ENCODE measurements around the gene NDUFA3. TPM values are rescaled to one million over a fixed set of nuclear protein-coding genes. Genes with fewer than 3 reads are reported as not detected.
A peak's percentile ranks its signal among the peaks of the same experiment; 100 is the strongest.

Gene NDUFA3
- total and polyA plus RNA-seq, 2 of the 13 experiments (the other 11 are each of a cell fraction or from before 2014, with no cell fraction given): 31.6 to 75.4 TPM

DNA sequence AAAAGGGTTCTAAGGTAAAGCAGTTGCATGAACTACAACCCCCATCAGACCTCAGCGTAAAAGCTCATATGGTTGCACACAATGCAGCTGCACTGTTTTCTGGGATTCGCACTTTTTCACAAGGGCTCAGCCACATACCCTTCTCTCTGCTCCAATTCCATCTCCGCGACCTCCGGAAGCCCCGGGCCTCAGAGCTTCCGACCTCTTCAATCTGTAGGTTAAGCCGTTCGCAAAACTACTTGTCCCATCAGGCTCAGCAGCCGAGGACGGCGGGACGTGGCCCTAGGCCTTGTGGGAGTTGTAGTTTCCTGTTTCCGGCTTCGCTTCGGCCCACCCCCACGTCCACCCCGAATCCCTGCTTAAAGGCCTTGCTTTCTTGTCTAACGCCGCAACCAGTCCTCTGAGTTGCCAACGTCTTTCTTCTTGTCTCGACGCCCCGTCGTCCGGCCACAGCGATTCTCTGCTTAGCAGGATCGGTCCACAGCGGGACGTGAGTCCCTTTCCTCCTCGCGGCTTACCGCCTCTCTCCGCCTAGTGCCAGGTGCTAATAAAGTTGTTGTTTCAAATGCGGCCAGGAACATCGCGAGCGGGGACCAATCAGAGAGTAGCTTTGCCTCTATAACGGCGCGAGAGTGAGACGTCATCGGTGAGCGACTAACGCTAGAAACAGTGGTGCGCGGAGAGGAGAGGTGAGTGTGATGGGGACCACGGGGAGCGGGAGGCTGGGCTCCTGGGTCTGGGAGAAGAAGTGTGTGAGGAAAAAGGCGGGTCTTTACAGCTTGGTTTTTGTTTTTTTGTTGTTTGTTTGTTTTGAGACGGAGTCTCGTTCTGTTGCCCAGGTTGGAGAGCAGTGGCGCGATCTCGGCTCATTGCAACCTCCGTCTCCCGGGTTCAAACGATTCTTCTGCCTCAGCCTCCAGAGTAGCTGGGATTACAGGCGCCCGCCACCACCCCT lies 12.7 kb downstream of the NDUFA3 start, which contains the start of the genes PRPF31 and TFPT (continued):
- TF ChIP-seq, protein P1, sequence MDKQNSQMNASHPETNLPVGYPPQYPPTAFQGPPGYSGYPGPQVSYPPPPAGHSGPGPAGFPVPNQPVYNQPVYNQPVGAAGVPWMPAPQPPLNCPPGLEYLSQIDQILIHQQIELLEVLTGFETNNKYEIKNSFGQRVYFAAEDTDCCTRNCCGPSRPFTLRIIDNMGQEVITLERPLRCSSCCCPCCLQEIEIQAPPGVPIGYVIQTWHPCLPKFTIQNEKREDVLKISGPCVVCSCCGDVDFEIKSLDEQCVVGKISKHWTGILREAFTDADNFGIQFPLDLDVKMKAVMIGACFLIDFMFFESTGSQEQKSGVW (CRISPR knock-in tag; IDR thresholded peaks at IDR 0.05; ENCODE audit: borderline replicate concordance): no peak
- TF ChIP-seq AHR (CRISPR knock-in tag; IDR thresholded peaks at IDR 0.05) (no peak), ZNF598 (CRISPR knock-in tag; IDR thresholded peaks at IDR 0.05; ENCODE audit: borderline replicate concordance) (0 out of 2 replicates have a peak, but pooled peaks have one; percentile 63), ZNF33A (CRISPR knock-in tag; IDR thresholded peaks at IDR 0.05; ENCODE audit: borderline replicate concordance) (peak; percentile 89; the same call in 1 of the 2 replicates), ZNF225 (CRISPR knock-in tag; IDR thresholded peaks at IDR 0.05) (no peak), ZNF740 (CRISPR knock-in tag; IDR thresholded peaks at IDR 0.05) (peak; percentile 75), STAT5B (CRISPR knock-in tag; IDR thresholded peaks at IDR 0.05) (no peak; the same call in 1 of the 2 replicates), NFYC (CRISPR knock-in tag; IDR thresholded peaks at IDR 0.05) (peak; percentile 98), PCBP1 (IDR thresholded peaks at IDR 0.05; ENCODE audit: borderline replicate concordance, low read depth, low read length) (peak; percentile 64; the same call in 1 of the 2 replicates), PPARG (CRISPR knock-in tag; conservative IDR thresholded peaks at IDR 0.05) (0 out of 2 replicates have a peak, but pooled peaks have one; percentile 35), TARDBP (CRISPR knock-in tag; IDR thresholded peaks at IDR 0.05) (peak; percentile 86; the same call in 1 of the 2 replicates), RFXANK (CRISPR knock-in tag; IDR thresholded peaks at IDR 0.05) (no peak), GABPB1 (CRISPR knock-in tag; IDR thresholded peaks at IDR 0.05) (peak; percentile 92), ZNF776 (CRISPR knock-in tag; IDR thresholded peaks at IDR 0.05) (no peak; the same call in 1 of the 2 replicates), ZNF235 (CRISPR knock-in tag; IDR thresholded peaks at IDR 0.05; ENCODE audit: borderline replicate concordance) (no peak), ZNF335 (CRISPR knock-in tag; IDR thresholded peaks at IDR 0.05) (peak; percentile 79), ZNF879 (CRISPR knock-in tag; IDR thresholded peaks at IDR 0.05) (0 out of 2 replicates have a peak, but pooled peaks have one; percentile 37), ZNF883 (CRISPR knock-in tag; IDR thresholded peaks at IDR 0.05; ENCODE audit: not compliant biosample characterization) (peak; percentile 56), ZNF773 (CRISPR knock-in tag; IDR thresholded peaks at IDR 0.05; ENCODE audit: borderline replicate concordance) (no peak), NBN (conservative IDR thresholded peaks at IDR 0.05) (no peak), TAF15 (IDR thresholded peaks at IDR 0.05; ENCODE audit: low read depth, low read length, poor library complexity, severe bottlenecking) (no peak), TRIM22 (IDR thresholded peaks at IDR 0.05) (no peak), ZNF251 (CRISPR knock-in tag; IDR thresholded peaks at IDR 0.05) (no peak)
- TF ChIP-seq, protein P2, sequence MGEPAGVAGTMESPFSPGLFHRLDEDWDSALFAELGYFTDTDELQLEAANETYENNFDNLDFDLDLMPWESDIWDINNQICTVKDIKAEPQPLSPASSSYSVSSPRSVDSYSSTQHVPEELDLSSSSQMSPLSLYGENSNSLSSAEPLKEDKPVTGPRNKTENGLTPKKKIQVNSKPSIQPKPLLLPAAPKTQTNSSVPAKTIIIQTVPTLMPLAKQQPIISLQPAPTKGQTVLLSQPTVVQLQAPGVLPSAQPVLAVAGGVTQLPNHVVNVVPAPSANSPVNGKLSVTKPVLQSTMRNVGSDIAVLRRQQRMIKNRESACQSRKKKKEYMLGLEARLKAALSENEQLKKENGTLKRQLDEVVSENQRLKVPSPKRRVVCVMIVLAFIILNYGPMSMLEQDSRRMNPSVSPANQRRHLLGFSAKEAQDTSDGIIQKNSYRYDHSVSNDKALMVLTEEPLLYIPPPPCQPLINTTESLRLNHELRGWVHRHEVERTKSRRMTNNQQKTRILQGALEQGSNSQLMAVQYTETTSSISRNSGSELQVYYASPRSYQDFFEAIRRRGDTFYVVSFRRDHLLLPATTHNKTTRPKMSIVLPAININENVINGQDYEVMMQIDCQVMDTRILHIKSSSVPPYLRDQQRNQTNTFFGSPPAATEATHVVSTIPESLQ (CRISPR knock-in tag; conservative IDR thresholded peaks at IDR 0.05): no peak
- TF ChIP-seq, protein P3, sequence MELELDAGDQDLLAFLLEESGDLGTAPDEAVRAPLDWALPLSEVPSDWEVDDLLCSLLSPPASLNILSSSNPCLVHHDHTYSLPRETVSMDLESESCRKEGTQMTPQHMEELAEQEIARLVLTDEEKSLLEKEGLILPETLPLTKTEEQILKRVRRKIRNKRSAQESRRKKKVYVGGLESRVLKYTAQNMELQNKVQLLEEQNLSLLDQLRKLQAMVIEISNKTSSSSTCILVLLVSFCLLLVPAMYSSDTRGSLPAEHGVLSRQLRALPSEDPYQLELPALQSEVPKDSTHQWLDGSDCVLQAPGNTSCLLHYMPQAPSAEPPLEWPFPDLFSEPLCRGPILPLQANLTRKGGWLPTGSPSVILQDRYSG (CRISPR knock-in tag; IDR thresholded peaks at IDR 0.05): no peak
